HS-27A (cell line): ENCODE results near the gene PERM1.
A peak's percentile ranks its signal among the peaks of the same experiment; 100 is the strongest.
"Not testable (repeated sequence)": the region's sequence is repeated elsewhere in the genome, so short reads cannot be mapped to it uniquely, and the experiment has no call there.

Source experiments
- DNase-seq: peaks from one replicate; pipeline ENCODE4 v3.0.0-alpha.2; 2012; ENCODE audit warnings: low read depth, missing footprints

Gene PERM1, protein sequence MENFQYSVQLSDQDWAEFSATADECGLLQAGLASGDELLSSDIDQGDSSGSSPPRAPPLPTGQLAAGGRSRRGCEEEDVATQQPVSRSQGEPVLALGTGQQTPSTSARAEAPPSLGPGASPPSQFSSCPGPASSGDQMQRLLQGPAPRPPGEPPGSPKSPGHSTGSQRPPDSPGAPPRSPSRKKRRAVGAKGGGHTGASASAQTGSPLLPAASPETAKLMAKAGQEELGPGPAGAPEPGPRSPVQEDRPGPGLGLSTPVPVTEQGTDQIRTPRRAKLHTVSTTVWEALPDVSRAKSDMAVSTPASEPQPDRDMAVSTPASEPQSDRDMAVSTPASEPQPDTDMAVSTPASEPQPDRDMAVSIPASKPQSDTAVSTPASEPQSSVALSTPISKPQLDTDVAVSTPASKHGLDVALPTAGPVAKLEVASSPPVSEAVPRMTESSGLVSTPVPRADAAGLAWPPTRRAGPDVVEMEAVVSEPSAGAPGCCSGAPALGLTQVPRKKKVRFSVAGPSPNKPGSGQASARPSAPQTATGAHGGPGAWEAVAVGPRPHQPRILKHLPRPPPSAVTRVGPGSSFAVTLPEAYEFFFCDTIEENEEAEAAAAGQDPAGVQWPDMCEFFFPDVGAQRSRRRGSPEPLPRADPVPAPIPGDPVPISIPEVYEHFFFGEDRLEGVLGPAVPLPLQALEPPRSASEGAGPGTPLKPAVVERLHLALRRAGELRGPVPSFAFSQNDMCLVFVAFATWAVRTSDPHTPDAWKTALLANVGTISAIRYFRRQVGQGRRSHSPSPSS

DNA sequence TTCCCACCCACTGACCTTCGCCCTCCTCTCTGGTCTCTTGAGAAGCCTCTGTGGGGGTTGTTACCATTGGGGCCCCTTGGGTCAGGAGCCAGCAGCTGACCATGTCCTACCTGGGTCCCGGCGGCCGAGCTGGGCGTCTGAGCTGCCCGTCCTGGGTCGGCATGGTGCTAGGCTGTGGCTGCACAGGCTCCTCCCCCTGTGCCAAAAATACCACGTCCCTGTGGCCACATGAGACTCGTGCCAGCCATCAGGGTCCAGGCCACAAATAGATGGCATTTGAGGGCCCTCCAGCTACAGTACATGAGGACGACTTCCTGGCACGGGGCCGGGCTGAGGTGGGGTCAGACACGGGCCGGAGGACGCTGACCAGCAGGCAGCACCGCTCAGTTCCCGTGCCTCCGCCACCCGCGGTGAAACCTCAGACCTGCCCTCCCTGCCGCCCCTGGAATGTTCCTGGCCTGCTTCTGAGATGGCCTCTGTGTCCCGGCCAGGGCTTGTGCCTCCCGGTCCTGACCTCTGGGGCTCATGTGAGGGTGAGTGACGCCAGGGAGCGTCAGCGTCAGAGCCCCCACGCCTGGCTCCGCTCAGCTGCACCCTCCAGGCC lies at the start of gene PERM1:
PERM1 (minus strand) TSS at position 139 of the 604 bp plus-strand sequence. CDS start 1,064 bp downstream, outside the sequence.
- DNase-seq: no peak

DNA sequence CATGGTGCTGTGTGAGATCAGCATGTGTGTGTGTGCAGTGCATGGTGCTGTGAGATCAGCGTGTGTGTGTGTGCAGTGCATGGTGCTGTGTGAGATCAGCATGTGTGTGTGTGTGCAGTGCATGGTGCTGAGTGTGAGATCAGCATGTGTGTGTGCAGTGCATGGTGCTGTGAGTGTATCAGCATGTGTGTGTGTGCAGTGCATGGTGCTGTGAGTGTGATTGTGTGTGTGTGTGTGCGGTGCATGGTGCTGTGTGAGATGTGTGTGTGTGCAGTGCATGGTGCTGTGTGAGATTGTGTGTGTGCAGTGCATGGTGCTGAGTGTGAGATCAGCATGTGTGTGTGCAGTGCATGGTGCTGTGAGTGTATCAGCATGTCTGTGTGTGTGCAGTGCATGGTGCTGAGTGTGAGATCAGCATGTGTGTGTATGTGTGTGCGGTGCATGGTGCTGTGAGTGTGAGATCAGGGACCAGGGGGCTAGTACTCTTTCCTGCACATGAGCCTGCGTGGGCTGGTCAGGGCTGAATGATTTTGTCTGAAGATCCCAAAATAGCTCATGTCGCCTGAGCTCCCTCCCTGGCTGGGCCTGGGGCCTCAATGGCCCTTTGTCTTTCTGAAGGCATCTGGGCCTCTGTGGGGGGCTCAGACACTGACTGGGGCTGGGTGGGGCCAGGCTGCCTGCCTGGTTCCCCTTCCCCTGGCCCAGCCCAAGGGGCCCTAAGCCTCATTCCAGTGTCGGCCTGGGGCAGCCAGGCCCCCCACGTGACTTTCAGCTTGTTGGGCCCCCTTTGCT lies 49.2 kb upstream of the PERM1 start:
- not testable (repeated sequence) for DNase-seq

DNA sequence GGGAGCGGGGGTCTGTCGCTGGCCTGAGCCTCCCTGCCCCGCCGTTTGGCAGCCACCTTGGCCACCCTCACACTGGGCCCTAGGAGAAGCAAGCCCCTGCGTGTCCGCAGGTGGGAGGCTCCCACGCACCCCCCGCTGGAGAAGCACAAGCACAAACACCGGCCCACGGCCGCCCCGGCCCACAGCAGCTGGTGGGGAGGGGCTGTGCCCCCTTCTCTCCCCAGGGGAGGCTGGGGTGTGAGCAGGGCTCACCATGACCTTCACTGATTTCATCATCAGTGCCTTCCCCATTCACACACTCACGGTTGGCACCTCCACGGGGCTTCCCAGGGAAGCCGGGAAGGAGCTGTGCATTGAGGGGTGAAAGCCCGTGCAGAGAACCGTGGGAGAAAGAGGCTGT lies 45.9 kb upstream of the PERM1 start:
- no peak for DNase-seq

DNA sequence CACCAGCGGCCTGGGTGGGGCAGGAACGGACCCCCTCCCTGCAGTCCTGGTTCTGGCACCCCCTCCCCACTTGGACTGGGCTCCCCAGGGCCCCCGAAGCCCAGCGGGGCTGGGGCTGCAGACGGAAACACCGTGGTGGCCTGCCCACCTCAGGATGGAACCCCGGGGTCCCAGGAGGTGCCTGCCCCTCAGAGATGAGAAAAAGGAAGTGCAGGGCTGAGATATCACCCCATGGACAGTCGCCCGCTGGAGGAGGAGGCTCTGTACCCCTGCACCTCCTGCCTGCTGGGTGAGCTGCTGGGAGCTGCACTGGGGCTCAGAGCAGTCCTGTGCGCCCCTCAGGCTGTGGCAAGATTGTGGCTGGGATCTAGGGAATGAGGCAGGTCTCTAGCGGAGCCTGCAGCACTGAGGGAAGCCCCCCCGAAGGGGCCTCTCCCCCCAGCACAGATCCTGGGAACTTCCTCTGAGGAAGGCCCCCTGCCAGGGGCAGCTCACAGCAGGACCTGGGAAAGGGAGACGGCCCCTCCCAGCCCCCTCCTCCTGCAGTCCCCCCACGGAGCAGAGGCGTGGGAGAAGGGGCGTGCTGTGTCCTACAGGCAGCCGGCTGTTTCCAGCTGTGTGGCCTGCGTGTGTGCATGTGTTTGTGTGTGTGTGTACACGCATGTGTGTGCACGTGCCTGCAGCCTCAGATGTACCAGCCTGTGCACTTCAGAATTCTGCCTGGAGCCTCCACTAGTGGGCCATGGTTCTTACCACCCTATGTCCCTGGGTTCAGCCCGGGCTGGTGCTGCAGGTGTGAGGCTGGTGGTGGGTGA lies 44.9 kb upstream of the PERM1 start:
- DNase-seq: no peak

DNA sequence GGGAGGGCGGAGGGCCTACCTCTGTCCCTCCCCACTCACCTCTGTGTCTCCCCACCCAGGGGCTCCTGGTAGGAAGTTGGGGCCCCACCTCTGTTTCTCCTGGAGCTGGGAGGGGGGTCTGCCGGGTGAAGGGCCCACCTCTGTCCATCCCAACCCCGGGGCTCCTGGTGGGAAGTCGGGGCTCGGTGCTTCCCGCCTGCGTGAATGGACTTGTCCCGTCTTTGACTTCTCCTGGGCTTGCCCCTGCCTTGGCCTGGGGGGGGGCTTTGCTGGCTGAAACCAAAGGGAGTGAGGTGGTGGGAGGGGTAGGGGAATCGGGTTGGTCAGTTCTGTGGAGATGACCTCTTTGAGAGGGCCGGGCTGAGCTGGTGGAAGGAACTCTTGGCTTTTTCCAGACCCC lies 43.8 kb upstream of the PERM1 start:
- no peak for DNase-seq

DNA sequence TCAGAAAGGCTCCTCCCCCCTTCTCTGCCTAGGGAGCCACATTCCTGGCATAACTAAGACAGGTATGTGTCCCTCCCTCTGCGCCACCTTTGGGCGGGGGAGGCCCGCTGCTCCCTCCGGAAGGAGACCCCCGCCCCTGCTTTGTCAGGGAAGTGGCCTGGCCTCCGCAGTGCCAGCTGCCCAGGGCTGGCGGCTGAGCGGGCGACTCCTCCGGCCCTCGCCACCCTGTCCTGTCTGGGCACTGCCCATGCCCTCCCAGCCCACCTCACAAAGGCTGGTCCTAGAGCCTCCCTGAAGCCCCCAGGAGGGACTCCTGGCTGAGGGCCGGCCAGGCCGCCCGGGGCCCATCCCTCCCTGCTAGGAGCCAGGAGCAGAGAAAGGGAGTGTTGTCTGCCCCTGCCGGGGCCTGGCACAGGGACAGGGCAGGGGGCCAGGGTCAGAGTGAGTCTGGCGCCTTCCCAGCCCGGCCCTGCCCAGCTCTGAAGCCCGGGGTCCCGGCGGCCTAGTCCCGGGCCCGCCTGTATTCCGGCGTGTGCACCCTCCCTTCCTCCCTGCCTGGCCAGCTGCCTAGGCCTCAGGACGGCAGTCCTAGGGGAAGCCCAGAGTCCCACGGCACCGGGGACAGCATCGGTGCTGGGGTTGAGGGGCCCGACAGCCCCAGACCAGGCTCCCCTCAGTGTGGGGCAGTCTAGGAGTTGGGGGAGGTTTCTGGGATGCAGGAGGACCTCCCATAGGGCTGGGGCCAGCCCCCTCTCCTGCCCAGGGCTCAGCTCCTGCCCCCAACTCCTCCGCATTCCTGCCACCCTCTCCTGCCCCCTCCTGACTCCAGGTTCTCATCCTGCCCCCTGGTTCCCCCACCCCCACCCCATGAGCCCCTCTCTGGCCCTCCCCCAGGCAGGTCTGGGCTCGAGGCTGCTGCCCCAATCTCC lies 43.1 kb upstream of the PERM1 start:
- no peak for DNase-seq

DNA sequence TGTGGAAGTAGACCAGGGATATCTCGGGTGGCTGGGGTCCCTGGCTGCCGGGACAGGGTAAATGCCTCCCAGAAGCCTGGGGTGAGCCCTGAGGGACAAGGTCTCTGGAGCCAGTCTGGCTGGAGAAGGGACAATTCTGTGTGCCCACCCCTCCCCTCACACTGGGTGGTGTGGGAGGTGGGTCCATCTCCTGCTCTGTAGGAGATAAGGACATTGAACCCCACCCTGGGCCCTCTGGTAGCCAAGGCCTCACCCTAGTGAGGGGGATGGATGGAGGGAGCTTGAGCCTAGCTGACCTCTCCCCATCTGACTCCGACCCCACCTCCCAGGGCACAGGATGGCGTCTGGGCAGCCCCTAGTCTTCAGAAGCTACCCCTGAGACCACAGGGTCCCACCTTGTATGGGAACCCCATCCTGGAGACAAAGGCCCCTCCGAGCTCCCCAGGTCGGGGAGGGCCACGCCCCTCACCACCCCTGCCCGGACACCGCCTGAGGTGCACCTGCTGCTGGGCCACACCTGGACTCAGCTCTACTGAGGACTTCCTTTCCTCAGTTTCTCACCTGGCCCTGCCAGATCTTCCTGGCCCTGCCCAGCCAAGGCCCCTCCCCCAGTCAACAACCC lies 42.4 kb upstream of the PERM1 start:
- DNase-seq: no peak

DNA sequence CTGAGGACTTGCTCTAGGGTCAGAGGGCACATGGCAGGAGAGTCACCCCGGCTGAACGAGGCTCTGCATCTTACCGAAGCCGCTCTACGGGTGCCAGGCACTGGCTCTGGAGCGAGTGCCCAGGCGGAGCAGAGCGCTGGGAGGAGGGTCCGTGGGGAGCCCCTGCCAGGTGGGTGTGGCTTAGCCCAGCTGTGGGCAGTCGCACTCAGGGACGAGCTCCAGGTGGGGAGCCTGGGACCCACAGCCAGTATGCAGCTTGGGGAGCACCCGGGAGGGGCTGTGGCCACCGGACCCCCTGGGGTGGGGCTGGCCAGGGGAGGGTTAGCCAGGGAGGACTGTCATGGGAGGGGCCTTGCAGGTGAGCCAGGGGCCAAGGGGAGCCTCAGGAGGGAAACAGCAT lies 41.8 kb upstream of the PERM1 start:
- DNase-seq: no peak

DNA sequence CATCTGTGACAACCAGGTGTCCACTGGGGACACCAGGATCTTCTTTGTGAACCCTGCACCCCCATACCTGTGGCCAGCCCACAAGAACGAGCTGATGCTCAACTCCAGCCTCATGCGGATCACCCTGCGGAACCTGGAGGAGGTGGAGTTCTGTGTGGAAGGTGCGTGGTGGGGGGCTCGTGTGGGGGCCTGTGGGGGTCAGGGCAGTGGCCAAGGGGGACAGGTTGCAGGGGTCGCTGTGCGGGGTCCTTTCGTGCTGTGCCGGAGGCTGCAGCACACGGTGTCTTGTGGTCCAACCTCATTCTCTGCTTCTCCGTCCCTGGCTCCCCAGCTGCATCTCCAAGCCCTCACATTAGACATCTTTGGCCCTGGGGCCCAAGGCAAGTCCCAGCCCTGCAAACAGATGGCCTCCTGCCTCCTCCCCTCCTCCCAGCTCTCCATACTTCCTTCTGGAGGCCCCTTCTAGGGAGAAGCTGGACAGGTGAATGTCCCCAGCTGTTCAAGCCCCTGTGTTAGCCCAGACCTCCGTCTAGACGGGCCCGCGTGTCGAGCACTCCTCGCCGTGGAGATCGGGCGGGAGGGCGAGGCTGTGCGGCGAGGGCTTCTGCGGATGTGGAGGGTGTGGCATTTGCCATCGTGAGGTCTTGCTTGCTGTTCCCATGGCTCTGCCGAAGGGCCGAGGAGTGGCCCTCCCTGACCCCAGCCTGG lies 40.6 kb upstream of the PERM1 start:
- DNase-seq: no peak

DNA sequence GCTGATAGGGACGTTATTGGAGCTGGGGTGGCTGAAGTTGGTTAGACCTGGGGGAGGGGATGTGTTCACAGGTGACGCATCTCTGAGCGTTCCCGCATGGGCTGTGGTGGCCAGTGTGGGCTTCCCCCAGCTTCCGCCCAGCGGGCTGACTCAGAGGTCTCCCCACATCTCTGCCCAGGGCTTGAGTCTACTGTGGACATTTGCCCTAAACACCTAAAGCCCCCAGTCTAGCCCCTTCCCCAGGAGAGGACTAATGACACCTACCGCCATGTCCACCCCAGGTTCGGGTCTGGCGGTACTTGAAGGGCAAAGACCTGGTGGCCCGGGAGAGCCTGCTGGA lies 40.0 kb upstream of the PERM1 start:
- DNase-seq: no peak

DNA sequence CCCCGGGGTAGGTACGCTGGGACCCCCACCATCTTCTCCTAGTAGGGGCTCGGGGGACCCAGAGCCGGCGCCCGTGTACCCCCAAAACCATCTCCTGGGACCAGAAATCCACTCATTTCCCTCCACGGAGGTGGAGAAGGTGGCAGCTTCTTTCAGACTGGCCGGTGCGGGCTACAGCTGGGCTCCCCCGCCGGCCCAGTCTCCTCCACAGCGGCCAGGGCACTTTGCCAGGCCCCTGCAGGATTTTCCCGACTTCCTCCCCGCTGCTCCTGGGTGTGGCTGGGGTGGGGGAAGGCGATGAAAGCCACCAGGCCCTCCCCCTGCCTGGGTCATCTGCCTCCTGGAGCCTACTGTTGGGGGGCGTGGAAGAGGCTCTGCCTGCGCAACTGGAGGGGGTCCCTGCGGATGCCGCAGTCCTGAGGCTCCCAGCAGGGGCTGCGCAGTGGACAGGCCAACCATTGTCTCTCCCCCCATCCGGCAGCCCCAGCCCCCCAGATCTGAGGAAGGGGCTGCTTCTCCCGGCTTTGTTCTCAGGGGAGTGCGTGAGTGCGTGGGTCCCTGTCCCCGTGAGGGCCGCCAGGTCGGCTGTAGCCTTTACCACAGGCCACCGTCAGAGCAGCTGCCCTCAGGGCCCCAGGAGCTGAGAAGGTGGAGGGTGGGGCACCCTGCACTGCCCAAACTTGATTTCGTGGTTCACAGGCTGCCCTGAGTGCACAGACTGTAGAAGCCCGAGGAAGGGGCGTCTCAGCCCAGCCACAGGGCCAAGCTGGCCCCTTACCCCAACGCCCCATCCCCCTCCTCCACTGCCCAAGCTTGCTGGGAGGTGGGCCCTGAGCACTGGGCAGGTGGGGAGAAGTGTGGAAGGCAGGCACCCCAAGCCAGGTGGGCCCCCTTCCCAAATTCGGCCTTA lies 39.4 kb upstream of the PERM1 start:
- peak; percentile 63 for DNase-seq

DNA sequence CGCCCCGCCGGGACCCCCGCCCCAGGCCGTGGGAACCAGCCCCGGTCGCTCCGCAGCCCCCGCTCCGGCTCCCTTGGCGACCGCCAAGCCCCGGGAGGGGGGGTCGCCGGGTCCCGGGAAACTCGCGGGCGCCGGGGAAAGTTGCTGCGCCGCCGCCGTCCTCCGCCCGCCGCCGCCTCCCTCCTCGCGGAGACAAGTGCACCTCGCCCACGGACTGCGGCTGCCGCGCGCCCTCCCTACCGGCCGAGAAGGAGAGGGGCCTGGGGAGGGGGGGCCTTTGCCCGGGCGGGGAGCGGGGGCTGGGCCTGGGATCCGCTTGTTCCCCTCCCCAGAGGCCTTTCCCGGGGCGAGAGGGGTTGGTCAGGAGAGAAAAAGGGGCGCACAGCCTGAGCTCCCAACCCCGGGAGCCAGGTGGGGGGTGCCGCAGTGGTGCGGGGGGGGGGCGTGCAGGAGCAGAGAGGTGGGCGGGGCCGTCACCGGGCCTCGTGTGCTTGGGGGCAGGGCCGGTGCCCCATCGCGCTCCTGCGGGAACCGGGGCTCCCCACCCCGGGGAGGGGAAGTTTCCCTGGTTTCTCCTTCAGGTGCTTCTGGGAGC lies 38.6 kb upstream of the PERM1 start:
- DNase-seq: no peak

DNA sequence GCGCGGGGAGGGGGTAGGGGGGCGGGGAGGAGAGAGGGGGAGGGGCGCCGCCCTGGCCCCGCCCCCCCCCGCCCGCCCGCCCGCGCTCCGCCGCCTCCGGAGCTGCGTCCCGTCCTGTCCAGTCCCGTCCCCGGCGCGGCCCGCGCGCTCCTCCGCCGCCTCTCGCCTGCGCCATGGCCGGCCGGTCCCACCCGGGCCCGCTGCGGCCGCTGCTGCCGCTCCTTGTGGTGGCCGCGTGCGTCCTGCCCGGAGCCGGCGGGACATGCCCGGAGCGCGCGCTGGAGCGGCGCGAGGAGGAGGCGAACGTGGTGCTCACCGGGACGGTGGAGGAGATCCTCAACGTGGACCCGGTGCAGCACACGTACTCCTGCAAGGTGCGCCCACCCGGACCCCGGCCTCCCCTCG lies 38.1 kb upstream of the PERM1 start, which contains the start of gene AGRN:
AGRN (plus strand) TSS at position 121 of the 405 bp plus-strand sequence; CDS start at position 174, 53 bp downstream.
- DNase-seq: no peak

DNA sequence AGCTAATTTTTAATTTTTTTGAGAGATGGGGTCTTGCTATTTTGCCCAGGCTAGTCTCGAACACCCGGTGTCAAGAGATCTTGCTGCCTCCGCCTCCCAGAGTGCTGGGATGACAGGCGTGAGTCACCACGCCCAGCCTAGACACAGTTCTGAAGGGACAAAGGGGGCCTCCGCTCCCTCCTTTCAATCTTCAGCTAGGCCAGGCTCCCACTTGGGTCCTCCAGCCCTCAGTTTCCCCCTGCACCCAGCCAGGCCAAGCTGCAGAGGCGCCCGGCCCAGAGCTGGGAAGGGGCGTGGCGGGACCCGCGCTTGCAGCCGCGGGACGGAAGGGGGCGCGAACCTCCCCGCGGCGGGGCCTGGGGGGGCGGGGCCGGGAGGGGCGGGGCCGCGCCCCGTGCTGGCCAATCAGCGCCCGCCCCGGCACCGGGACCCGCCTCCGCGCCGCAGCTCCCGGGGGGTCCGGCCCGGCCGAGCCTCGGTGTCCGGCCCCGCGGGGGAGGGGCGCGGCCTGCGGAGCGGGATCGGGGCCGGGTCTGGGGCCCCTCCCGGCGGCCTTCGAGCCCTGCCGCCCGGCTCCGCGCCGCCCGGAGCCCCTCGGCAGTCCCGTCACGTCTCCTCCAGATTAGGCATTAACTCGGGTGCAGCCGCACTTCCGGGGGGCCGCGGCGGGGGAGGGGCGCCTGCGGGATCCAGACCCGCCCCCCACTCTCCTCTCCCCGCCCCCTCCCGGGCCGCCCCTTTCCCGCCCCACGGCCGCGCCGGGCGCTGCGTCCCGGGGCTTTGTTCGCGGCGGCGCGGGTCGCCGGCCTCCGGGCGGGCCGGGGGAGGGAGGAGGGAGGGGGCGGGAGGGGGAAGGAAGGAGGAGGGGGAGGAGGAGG lies 37.5 kb upstream of the PERM1 start:
- no peak for DNase-seq

DNA sequence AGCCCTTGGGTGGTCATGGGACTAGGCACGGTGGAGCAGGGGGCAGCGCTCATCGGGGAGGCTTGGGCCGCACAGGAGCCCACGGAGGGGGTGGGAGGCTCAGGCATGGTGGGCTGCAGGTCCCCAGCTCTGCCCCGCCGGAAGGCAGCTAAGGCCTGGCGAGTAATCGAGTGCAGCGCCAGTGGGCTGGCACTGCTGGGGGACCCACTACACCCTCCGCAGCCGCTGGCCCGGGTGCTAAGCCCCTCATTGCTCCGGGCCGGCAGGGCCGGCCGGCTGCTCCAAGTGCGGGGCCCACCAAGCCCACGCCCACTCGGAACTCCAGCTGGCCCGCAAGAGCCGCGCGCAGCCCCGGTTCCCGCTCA lies 36.4 kb upstream of the PERM1 start:
- DNase-seq: not testable (repeated sequence)
